ENCODE data around the gene ASZ1.
"Not testable (repeated sequence)": the region's sequence is repeated elsewhere in the genome, so short reads cannot be mapped to it uniquely, and the experiment has no call there.

ASZ1 gene

GRCh38 chr7:117427258-117427701 lies at the start of gene ASZ1:
Gene ASZ1, minus strand, starts transcription at chr7:117427493. Its CDS starts 33 bp downstream, at chr7:117427460.
- Histone ChIP-seq H3K4me1 (no peaks in the 10 kb centered on the region), H4K20me1 (no peaks in the 10 kb centered on the region), H3K27ac (no peak within 1 kb of the TSS), H3K4me2 (no peak within 1 kb of the TSS), H3K9me3 (replicated peaks in 1 of 11) (peaks cover 0 to 6% (median 3%) of the 10 kb centered on the region in 11 experiments; a peak in 7 of 22 replicates), H3K4me3 (no peak within 1 kb of the TSS), H3K27me3 (no peaks in the 10 kb centered on the region), H3K36me3 (no peaks in the 10 kb centered on the region), H3K9ac (no peak within 1 kb of the TSS)
- no peak for TF ChIP-seq Cebpa-rat (IDR thresholded peaks at IDR 0.05)

GRCh38 chr7:117476557-117477215 lies 49.4 kb upstream of the ASZ1 start:
- Histone ChIP-seq H4K20me1 (no peaks in the 10 kb centered on the region), H3K27me3 (no peaks in the 10 kb centered on the region), H3K36me3 (no peaks in the 10 kb centered on the region), H3K4me1 (peaks cover 0 to 9% (median 0%) of the 10 kb centered on the region in 10 experiments; a peak in 1 of 20 replicates), H3K9me3 (replicated peaks in 1 of 11) (peaks cover 0 to 6% (median 0%) of the 10 kb centered on the region in 11 experiments; a peak in 2 of 22 replicates), H3K4me2 (peak overlapping the region in 1 of 11 experiments; percentile 20; a peak in 2 of 22 replicates), H3K4me3 (no peak overlapping the region), H3K27ac (no peak overlapping the region), H3K9ac (no peak overlapping the region)
- TF ChIP-seq Cebpa-rat (IDR thresholded peaks at IDR 0.05) = no peak

GRCh38 chr7:117472335-117472734 lies 45.0 kb upstream of the ASZ1 start:
- no peak for TF ChIP-seq Cebpa-rat (IDR thresholded peaks at IDR 0.05)
- no peak overlapping the region for H3K27ac ChIP-seq

GRCh38 chr7:117470777-117471176 lies 43.5 kb upstream of the ASZ1 start:
- no peak overlapping the region for H3K9ac ChIP-seq
- no peak overlapping the region for H3K4me3 ChIP-seq
- H4K20me1 ChIP-seq = no peaks in the 10 kb centered on the region
- peaks cover 0 to 10% (median 0%) of the 10 kb centered on the region in 10 experiments; a peak in 1 of 20 replicates for H3K4me1 ChIP-seq
- H3K27ac ChIP-seq = no peak overlapping the region
- H3K36me3 ChIP-seq = no peaks in the 10 kb centered on the region
- no peak for TF ChIP-seq Cebpa-rat (IDR thresholded peaks at IDR 0.05)
- H3K9me3 ChIP-seq (replicated peaks in 1 of 11) = no peaks in the 10 kb centered on the region
- no peak overlapping the region; a peak in 1 of 22 replicates for H3K4me2 ChIP-seq
- H3K27me3 ChIP-seq = no peaks in the 10 kb centered on the region

More at GRCh38 chr7:117472335-117472734, 45.0 kb upstream of the ASZ1 start:
- Histone ChIP-seq H3K36me3 (no peaks in the 10 kb centered on the region), H3K9me3 (replicated peaks in 1 of 11) (no peaks in the 10 kb centered on the region), H4K20me1 (no peaks in the 10 kb centered on the region), H3K4me3 (no peak overlapping the region), H3K4me2 (no peak overlapping the region), H3K4me1 (peaks cover 0 to 19% (median 0%) of the 10 kb centered on the region in 10 experiments; a peak in 2 of 20 replicates), H3K27me3 (no peaks in the 10 kb centered on the region), H3K9ac (no peak overlapping the region)

DNA sequence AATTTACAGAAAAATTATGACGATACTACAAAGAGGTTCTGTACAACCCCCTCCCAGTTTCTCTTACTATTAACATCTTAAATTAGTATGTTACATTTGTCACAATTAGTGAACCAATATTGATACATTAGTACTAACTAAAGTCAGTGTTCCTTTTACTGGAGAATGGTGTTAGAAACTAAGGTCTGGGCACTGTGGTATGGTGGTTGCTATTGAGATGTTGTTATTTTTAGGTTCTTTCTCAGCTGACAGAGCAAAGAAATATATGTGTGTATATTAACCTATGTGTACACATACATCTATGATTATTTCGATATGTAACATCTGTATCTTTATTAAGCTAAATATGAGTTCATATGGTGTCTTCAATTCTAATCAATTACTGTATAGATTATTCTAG lies 40.9 kb upstream of the ASZ1 start:
- TF ChIP-seq Cebpa-rat (IDR thresholded peaks at IDR 0.05) = no peak
- Histone ChIP-seq H3K4me1 (peaks cover 0 to 10% (median 0%) of the 10 kb centered on the region in 10 experiments; a peak in 1 of 20 replicates), H3K27ac (no peak overlapping the region), H3K9me3 (replicated peaks in 1 of 11) (0 out of 22 replicates have a peak, but pooled peaks cover 0 to 3% (median 0%) of the 10 kb centered on the region in 11 experiments), H3K36me3 (no peaks in the 10 kb centered on the region), H3K9ac (no peak overlapping the region), H4K20me1 (no peaks in the 10 kb centered on the region), H3K4me3 (no peak overlapping the region), H3K27me3 (no peaks in the 10 kb centered on the region), H3K4me2 (no peak overlapping the region)

- H3K9ac ChIP-seq = not testable (repeated sequence)
Observed at GRCh38 chr7:117460815-117461214, 33.5 kb upstream of the ASZ1 start.

DNA sequence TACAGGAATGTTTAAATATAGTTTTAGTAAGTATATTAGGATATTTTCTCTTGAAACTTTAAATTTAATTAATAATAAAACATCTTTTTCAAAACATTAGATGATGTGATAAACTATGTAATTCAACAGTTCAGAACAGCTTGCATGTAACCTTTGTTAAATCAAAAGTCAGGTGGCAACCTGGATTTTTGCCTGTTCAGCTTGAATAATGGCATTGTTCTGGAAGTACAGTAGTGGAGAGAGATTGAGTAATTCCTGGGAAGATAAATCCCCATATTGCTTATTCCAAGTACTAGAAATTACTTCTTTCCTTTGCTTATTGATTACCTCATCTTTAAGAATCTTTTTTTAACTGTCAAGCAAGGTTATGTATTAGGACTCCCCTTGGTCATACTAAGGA lies 32.4 kb upstream of the ASZ1 start:
- Histone ChIP-seq H3K27ac (no peak overlapping the region), H3K36me3 (no peaks in the 10 kb centered on the region), H3K27me3 (no peaks in the 10 kb centered on the region), H3K4me3 (no peak overlapping the region), H3K4me1 (no peaks in the 10 kb centered on the region), H4K20me1 (no peaks in the 10 kb centered on the region), H3K9ac (no peak overlapping the region), H3K9me3 (replicated peaks in 1 of 11) (peaks cover 0 to 6% (median 0%) of the 10 kb centered on the region in 11 experiments; a peak in 1 of 22 replicates), H3K4me2 (no peak overlapping the region)
- no peak for TF ChIP-seq Cebpa-rat (IDR thresholded peaks at IDR 0.05)

More at GRCh38 chr7:117460815-117461214, 33.5 kb upstream of the ASZ1 start:
- not testable (repeated sequence) for H3K4me2 ChIP-seq; H3K27me3 ChIP-seq; H4K20me1 ChIP-seq; H3K9me3 ChIP-seq (replicated peaks in 1 of 11); H3K27ac ChIP-seq; H3K36me3 ChIP-seq; H3K4me1 ChIP-seq; H3K4me3 ChIP-seq

GRCh38 chr7:117458977-117459583 lies 31.8 kb upstream of the ASZ1 start:
- no peak for TF ChIP-seq Cebpa-rat (IDR thresholded peaks at IDR 0.05)
- Histone ChIP-seq H3K36me3 (no peaks in the 10 kb centered on the region), H3K4me2 (no peak overlapping the region), H3K27ac (no peak overlapping the region), H4K20me1 (no peaks in the 10 kb centered on the region), H3K4me1 (no peaks in the 10 kb centered on the region), H3K27me3 (no peaks in the 10 kb centered on the region), H3K9me3 (replicated peaks in 1 of 11) (peaks cover 0 to 6% (median 0%) of the 10 kb centered on the region in 11 experiments; a peak in 1 of 22 replicates), H3K4me3 (no peak overlapping the region), H3K9ac (no peak overlapping the region)

- TF ChIP-seq Cebpa-rat (IDR thresholded peaks at IDR 0.05) = no peak
- Histone ChIP-seq H3K4me1 (no peaks in the 10 kb centered on the region), H3K9me3 (replicated peaks in 1 of 11) (peaks cover 0 to 15% (median 0%) of the 10 kb centered on the region in 11 experiments; a peak in 3 of 22 replicates), H4K20me1 (no peaks in the 10 kb centered on the region), H3K27ac (no peak overlapping the region), H3K9ac (no peak overlapping the region), H3K36me3 (no peaks in the 10 kb centered on the region), H3K27me3 (no peaks in the 10 kb centered on the region), H3K4me2 (no peak overlapping the region), H3K4me3 (no peak overlapping the region)
Observed at GRCh38 chr7:117448655-117449054, 21.4 kb upstream of the ASZ1 start.
